HL-60 (cell line): ENCODE data around the gene UTP14C.

Source experiments
- DNase-seq, 2 experiments: peaks; one replicate each; pipeline ENCODE4 v3.0.0-alpha.2; 2010 to 2020; ENCODE audit warnings: low read depth in 1 of 2, low spot score in 1 of 2
- H3K27ac ChIP-seq: fragments of 250-450 bp; sonication (Bioruptor Pico); replicated peaks from 2 replicates; pipeline ENCODE4 v1.5.1; 2020; ENCODE audit warnings: mild to moderate bottlenecking, moderate library complexity
- H3K27me3 ChIP-seq: fragments of 250-450 bp; sonication (Bioruptor Pico); 2 replicates; pipeline ENCODE4 v1.5.1; 2021; ENCODE audit warnings: mild to moderate bottlenecking, moderate library complexity; ENCODE audit not compliant: insufficient read depth, poor library complexity, severe bottlenecking
- H3K4me3 ChIP-seq: replicated peaks from 2 replicates; pipeline ENCODE4 v1.5.1; 2011; ENCODE audit warnings: mild to moderate bottlenecking, control low read depth, low read length; ENCODE audit not compliant: insufficient read depth
- CTCF ChIP-seq: IDR thresholded peaks from one replicate; pipeline ENCODE4 v1.5.1; 2011; ENCODE audit warnings: low read length, control low read depth, inconsistent platforms; ENCODE audit not compliant: insufficient read depth
- GABPA ChIP-seq: IDR thresholded peaks from 2 replicates; pipeline ENCODE4 v1.6.1; 2012; ENCODE audit warnings: low read depth
- POLR2AphosphoS5 ChIP-seq: IDR thresholded peaks from 2 replicates; pipeline ENCODE4 v1.6.1; 2012; ENCODE audit warnings: low read depth
- REST ChIP-seq: IDR thresholded peaks from 2 replicates; pipeline ENCODE4 v1.6.1; 2012; ENCODE audit warnings: low read depth; ENCODE audit not compliant: insufficient replicate concordance
- SPI1 ChIP-seq: IDR thresholded peaks from 2 replicates; pipeline ENCODE4 v1.6.1; 2012; ENCODE audit warnings: low read depth, mild to moderate bottlenecking, borderline replicate concordance

The UTP14C gene

GRCh38 chr13:52002361-52002760 is 22.1 kb upstream of the UTP14C start:
- H3K27ac ChIP-seq: no peak overlapping the region
- H3K27me3 ChIP-seq: peaks cover 20% of the 10 kb centered on the region
- DNase-seq: no peak
- TF ChIP-seq CTCF (no peak), REST (no peak), POLR2AphosphoS5 (no peak), SPI1 (no peak), GABPA (no peak)
- no peak overlapping the region for H3K4me3 ChIP-seq

- H3K27me3 ChIP-seq: peaks cover 30% of the 10 kb centered on the region
- DNase-seq: no peak
- TF ChIP-seq GABPA: no peak
- no peak overlapping the region for H3K27ac ChIP-seq
- H3K4me3 ChIP-seq: no peak overlapping the region
Observed at GRCh38 chr13:52003541-52003940, 20.9 kb upstream of the UTP14C start.

- H3K27me3 ChIP-seq: peaks cover 41% of the 10 kb centered on the region
- no peak for DNase-seq
- no peak for TF ChIP-seq CTCF
- no peak for TF ChIP-seq REST
- no peak for TF ChIP-seq SPI1
- H3K27ac ChIP-seq: no peak overlapping the region
- no peak overlapping the region for H3K4me3 ChIP-seq
Observed at GRCh38 chr13:52004511-52005170, 19.9 kb upstream of the UTP14C start.

GRCh38 chr13:52005841-52006522 is 18.5 kb upstream of the UTP14C start:
- peaks cover 50% of the 10 kb centered on the region for H3K27me3 ChIP-seq
- DNase-seq: no peak
- no peak overlapping the region for H3K4me3 ChIP-seq
- H3K27ac ChIP-seq: no peak overlapping the region
- TF ChIP-seq REST (no peak), GABPA (no peak), POLR2AphosphoS5 (no peak)
